ENCODE results near the gene STK17A.

STK17A gene

DNA sequence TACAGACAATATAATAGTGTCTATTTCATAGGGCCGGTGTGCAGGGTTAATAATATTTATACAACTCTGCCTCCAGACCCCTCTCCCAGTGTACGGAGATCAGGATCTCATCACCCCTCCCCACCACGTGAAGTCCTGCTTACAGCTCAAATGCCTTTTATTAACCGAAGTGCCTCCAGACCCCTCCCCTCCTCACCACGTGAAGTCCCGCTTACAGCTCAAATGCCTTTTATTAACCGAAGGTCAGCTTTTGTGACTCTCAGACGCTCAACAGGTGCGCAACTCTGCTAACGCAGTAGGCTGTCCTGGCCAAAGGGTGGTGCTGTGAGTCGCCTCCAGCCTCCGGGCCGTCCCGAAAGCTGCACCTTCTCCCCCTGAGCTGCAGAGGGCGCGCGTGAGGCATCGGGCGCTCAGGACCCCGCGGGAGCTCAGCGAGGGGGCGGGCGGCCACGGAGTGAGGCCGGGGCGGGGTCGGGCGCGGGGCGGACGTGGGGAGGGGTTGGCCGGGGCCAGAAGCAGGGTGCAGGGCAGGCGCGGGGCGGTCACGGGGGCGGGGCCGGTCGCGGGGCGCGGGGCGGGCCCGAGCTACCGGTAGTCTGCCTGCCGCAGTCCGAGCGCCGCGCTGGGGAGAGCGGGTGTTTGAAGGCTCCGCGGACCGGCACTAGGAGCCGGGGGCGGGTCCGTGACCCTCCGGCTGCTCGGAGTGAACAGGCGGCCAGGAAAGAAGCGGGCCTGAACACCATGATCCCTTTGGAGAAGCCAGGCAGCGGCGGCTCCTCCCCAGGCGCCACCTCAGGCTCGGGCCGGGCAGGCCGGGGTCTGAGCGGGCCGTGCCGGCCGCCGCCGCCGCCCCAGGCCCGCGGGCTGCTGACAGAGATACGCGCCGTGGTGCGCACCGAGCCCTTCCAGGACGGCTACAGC is at the start of gene STK17A:
Gene STK17A (plus strand): TSS at position 606 of the 921 bp plus-strand sequence. CDS start 136 bp downstream, at position 742.
- in situ Hi-C loops (cut with HindIII; ENCODE audit: low sequenced_read_pairs) = loop anchor here (25.0 kb wide), 1 partner anchor 255 kb away; no protein-coding TSS in a partner anchor

GRCh38 chr7:43533801-43534479 is 49.0 kb upstream of the STK17A start:
- in situ Hi-C loops (cut with HindIII; ENCODE audit: low sequenced_read_pairs) = no loop called here

DNA sequence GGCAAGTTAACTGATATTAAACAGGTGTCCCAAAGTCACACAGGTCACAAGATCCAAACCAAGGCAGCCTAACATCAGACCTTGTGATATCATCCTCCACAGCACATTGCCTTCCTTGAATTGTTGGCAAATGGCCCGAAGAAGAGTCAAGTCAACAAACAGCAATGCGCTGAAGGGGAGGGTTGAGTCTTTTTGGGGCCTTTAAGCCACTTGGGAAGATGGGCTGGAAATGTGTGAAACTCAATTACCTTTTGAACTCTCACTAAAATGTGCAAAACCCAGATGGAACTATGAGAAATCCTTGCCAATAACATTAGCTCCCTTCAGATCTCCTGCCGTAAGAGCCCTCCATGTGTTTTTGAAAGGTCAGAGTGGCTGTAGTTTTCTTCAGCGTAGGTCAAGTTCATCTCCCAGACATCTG is 47.9 kb upstream of the STK17A start:
- in situ Hi-C loops (cut with HindIII; ENCODE audit: low sequenced_read_pairs) = no loop called here

DNA sequence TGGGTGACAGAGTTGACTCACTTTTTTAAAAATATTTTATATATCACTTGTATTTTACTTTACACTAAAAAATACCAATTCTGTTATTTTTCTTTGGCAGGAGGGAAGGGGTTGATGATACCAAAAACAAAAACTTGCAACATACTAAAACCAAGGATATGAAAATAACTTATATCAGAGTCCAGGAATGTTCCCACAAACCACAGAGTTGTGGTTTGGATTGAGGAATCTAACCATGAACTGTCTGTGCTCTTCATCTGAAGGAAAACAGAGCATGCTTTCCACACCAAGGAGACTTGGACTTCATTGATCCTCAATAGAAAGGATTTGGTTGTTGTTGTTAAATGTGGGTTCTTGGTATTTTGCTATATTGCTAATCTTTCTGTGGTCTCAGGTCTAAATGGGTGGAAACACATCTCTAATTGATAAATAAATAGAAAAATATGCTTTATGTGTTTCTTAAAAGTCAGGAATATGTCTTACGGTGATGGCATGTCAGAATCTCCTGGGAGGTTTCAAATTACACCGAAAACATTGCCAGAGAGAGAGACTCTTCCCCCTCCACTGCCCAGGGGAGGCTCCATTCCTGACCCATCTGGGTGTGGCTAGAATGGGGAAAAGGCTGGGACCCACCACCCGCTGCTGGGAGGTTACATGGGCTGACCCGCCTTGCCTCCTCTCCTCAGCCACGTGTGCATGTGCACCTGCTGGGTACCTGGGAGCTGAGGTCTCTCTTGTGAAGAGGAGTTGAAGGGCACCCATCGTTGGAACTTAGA is 46.9 kb upstream of the STK17A start:
- in situ Hi-C loops (cut with HindIII; ENCODE audit: low sequenced_read_pairs) = no loop called here

- in situ Hi-C loops (cut with HindIII; ENCODE audit: low sequenced_read_pairs) = no loop called here
Observed at GRCh38 chr7:43536773-43537172, 46.1 kb upstream of the STK17A start.

GRCh38 chr7:43537765-43538403 is 45.0 kb upstream of the STK17A start:
- in situ Hi-C loops (cut with HindIII; ENCODE audit: low sequenced_read_pairs) = no loop called here

DNA sequence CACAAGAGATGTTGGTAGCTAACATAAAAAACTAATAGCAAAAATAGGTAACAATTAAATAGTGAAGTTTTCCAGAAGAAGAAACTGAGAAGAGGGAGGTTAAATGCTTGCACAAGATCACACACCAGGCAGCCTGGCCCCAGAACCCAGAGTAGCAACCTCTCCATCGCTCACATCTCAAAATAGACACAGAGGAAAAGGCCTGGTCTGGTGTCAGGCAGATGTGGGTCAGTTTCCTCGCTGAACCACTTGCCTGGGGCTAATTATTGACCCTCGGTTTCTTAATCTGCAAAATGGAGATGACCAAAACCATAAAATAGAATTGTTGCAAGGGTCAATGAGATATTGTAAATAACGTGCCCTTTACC is 44.5 kb upstream of the STK17A start:
- in situ Hi-C loops (cut with HindIII; ENCODE audit: low sequenced_read_pairs) = no loop called here

DNA sequence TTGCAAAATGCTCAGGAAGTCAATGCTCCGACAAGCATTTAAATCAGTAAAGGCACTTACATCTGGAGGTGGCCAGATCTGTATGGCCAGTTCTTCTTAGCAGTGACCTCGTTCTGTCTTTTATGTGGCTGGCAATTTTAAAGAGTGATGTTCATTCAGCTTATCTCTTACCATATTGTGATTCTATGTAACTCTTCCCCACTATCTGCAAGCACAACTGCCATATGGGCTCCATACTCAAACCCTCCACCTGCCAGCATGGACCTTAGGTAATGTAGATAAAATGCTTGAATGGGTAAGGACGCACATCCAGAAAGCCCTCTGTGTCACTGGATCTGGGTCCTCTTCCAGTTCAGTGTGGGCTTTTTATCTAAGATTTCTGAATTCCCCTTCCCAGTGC is 42.4 kb upstream of the STK17A start:
- in situ Hi-C loops (cut with HindIII; ENCODE audit: low sequenced_read_pairs) = no loop called here

DNA sequence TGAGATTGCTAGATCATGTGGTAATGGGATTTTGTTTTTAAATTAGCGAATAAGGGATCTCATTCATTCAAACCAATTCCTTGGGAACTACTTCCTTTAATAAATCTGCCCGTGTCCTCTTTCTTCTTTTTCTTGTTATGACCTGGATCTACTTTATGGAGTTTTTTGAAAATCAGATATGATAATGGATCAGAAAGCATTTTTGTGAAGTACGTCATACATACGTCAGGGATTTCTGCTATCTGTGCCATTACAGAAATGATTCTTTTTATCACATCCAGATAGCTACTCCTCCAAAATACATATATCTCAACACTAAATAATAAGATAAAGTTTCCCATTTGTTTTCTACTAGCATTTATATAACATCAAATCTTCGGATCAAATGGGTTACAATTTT is 40.2 kb upstream of the STK17A start:
- in situ Hi-C loops (cut with HindIII; ENCODE audit: low sequenced_read_pairs) = no loop called here

- in situ Hi-C loops (cut with HindIII; ENCODE audit: low sequenced_read_pairs) = no loop called here
Observed at GRCh38 chr7:43546231-43546630, 36.7 kb upstream of the STK17A start.

DNA sequence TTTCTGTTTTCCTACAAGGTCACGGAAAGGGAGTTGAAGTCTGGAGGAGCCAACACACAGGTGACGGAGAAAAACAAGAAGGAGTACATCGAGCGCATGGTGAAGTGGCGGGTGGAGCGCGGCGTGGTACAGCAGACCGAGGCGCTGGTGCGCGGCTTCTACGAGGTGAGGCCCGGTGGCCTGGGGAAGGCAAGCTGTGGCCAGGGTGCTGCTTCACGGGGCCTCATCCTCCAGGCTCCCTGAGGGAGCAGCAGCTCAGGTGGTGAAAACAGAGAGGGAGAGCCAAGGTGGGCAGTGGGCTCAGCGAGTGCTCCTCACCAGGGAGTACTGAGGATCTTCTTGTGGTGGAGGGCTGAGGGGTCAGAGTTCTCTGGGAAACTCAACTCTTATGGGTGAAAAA is 32.5 kb upstream of the STK17A start:
- in situ Hi-C loops (cut with HindIII; ENCODE audit: low sequenced_read_pairs) = no loop called here

GRCh38 chr7:43552122-43552521 is 30.8 kb upstream of the STK17A start:
- in situ Hi-C loops (cut with HindIII; ENCODE audit: low sequenced_read_pairs) = no loop called here

GRCh38 chr7:43553999-43554398 is 28.9 kb upstream of the STK17A start:
- in situ Hi-C loops (cut with HindIII; ENCODE audit: low sequenced_read_pairs) = no loop called here

GRCh38 chr7:43554423-43554822 is 28.5 kb upstream of the STK17A start:
- in situ Hi-C loops (cut with HindIII; ENCODE audit: low sequenced_read_pairs) = no loop called here

GRCh38 chr7:43557831-43558495 is 24.9 kb upstream of the STK17A start:
- in situ Hi-C loops (cut with HindIII; ENCODE audit: low sequenced_read_pairs) = no loop called here

GRCh38 chr7:43559171-43559945 is 23.6 kb upstream of the STK17A start:
- in situ Hi-C loops (cut with HindIII; ENCODE audit: low sequenced_read_pairs) = no loop called here

- in situ Hi-C loops (cut with HindIII; ENCODE audit: low sequenced_read_pairs) = no loop called here
Observed at GRCh38 chr7:43559946-43560335, 23.0 kb upstream of the STK17A start.

DNA sequence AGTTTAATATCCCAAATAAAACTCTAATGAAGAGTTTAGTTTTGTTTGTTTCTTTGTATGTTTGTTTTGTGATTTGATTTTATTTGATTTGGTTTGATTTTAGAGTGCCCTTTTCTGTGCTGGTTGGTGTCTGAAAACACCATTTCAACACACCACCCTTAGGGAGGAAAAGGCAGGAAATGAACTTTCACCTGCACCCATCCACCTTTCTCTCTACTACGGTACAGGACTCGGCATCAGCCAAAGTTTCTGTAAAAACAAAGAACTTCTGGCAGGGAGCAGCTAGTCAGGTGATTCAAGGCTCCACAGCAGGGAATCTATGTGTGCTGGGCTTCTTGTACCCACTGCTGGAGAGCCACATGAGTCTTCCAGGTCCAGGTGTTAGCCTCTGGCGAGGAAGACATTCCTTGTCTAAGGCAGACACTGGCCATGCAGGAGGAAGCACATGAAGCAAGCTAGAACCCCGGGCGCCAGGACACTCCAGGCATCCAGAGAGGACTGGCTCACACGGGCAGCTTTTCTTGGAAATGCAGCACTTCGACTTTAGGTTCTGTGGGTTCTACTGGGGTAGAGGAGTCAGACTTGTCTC is 22.1 kb upstream of the STK17A start:
- in situ Hi-C loops (cut with HindIII; ENCODE audit: low sequenced_read_pairs) = no loop called here

DNA sequence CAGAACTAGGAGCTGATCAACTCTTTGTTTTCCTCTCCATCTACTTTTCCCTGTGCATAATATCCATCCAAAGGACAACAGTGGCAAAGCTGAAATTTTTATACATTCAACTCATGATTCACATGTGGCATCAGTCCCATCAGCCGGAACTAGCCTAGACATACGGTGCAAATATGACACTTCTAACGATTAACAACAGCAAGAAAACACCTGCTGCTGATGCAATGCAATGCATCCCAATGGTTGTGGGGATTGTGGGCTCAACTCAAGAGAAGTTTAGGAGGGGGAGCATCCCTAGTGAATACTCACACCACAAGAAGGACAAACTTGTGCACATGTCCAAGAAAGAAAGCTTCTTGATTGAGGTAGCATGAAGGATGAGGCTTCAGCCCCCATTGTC is 20.5 kb upstream of the STK17A start:
- in situ Hi-C loops (cut with HindIII; ENCODE audit: low sequenced_read_pairs) = no loop called here
